Hepatocyte (in vitro differentiated cells): Measurements from ENCODE around the gene WASHC2A.
"Not testable (repeated sequence)": the region's sequence is repeated elsewhere in the genome, so short reads cannot be mapped to it uniquely, and the experiment has no call there.

ENCODE experiments used
- CTCF ChIP-seq: fragments of 200-600 bp; sonication (generic); IDR thresholded peaks from 2 replicates; pipeline ENCODE4 v1.5.1; 2016; ENCODE audit warnings: antibody characterized with exemption, mild to moderate bottlenecking; ENCODE audit not compliant: poor library complexity
- EZH2 ChIP-seq: fragments of 200-600 bp; sonication (generic); IDR thresholded peaks from 2 replicates; pipeline ENCODE4 v1.6.1; 2016; ENCODE audit warnings: antibody characterized with exemption, mild to moderate bottlenecking, borderline replicate concordance
- EZH2phosphoT487 ChIP-seq: fragments of 200-600 bp; sonication (generic); IDR thresholded peaks from one replicate; pipeline ENCODE4 v1.6.1; 2018; ENCODE audit warnings: antibody characterized with exemption, mild to moderate bottlenecking, low read depth, moderate library complexity; ENCODE audit not compliant: unreplicated experiment, severe bottlenecking

- TF ChIP-seq CTCF: peak; percentile 47
- not testable (repeated sequence) for TF ChIP-seq EZH2, EZH2phosphoT487
Measured at GRCh38 chr10:50075544-50075943, 7.8 kb downstream of the WASHC2A start.
